Measurements from ENCODE around the gene BPIFB1. TPM values are rescaled to one million over a fixed set of nuclear protein-coding genes. Genes with fewer than 3 reads are reported as not detected.

Gene BPIFB1
- total RNA-seq, 4 donors from 2014 or later, result not detected

- no peak for DNase-seq (ENCODE audit: extremely low spot score)
- Histone ChIP-seq H3K4me3 (no peak overlapping the region), H3K9me3 (no peaks in the 10 kb centered on the region), H3K36me3 (peaks cover 0 to 34% (median 28%) of the 10 kb centered on the region in 4 donors), H3K27me3 (no peaks in the 10 kb centered on the region), H3K4me1 (no peaks in the 10 kb centered on the region), H3K27ac (replicated peaks in 1 of 4) (no peak overlapping the region)
- 96% methylated on average over 7 of the region's 8 CpGs for WGBS
- intact Hi-C loops (cut with DNase I), result no loop called here
- TF ChIP-seq CTCF (IDR thresholded peaks at IDR 0.05), result no peak
- TF ChIP-seq POLR2AphosphoS5 (IDR thresholded peaks at IDR 0.05), result no peak
- no peak for TF ChIP-seq POLR2A (IDR thresholded peaks at IDR 0.05; ENCODE audit: low read depth)
- TF ChIP-seq EP300 (IDR thresholded peaks at IDR 0.05), result no peak
Observed at GRCh38 chr20:33349493-33349892, 66.5 kb downstream of the BPIFB1 start.

- no peak for DNase-seq (ENCODE audit: extremely low spot score)
- no peak overlapping the region for H3K4me3 ChIP-seq
- intact Hi-C loops (cut with DNase I), result no loop called here
- no peak for TF ChIP-seq POLR2A (IDR thresholded peaks at IDR 0.05; ENCODE audit: low read depth)
- TF ChIP-seq POLR2AphosphoS5 (IDR thresholded peaks at IDR 0.05), result no peak
- no peak for TF ChIP-seq CTCF (IDR thresholded peaks at IDR 0.05)
- no peak for TF ChIP-seq EP300 (IDR thresholded peaks at IDR 0.05)
- WGBS, result 90% methylated on average over 3 of the region's 3 CpGs
- H3K27me3 ChIP-seq, result no peaks in the 10 kb centered on the region
- no peaks in the 10 kb centered on the region for H3K9me3 ChIP-seq
- H3K27ac ChIP-seq (replicated peaks in 1 of 4), result no peak overlapping the region
- peaks cover 0 to 56% (median 43%) of the 10 kb centered on the region in 4 donors for H3K36me3 ChIP-seq
- no peaks in the 10 kb centered on the region for H3K4me1 ChIP-seq
Observed at GRCh38 chr20:33351696-33352095, 68.7 kb downstream of the BPIFB1 start.

GRCh38 chr20:33352258-33353012 lies 69.4 kb downstream of the BPIFB1 start:
- intact Hi-C loops (cut with DNase I), result no loop called here
- H3K27ac ChIP-seq (replicated peaks in 1 of 4), result no peak overlapping the region
- no peak for TF ChIP-seq POLR2AphosphoS5 (IDR thresholded peaks at IDR 0.05)
- no peaks in the 10 kb centered on the region for H3K4me1 ChIP-seq
- H3K36me3 ChIP-seq, result peaks cover 0 to 62% (median 47%) of the 10 kb centered on the region in 4 donors
- no peaks in the 10 kb centered on the region for H3K9me3 ChIP-seq
- DNase-seq (ENCODE audit: extremely low spot score), result no peak
- 83% methylated on average over 16 of the region's 16 CpGs for WGBS
- H3K4me3 ChIP-seq, result no peak overlapping the region
- H3K27me3 ChIP-seq, result no peaks in the 10 kb centered on the region

- Histone ChIP-seq H3K9me3 (no peaks in the 10 kb centered on the region), H3K27me3 (no peaks in the 10 kb centered on the region), H3K4me1 (no peaks in the 10 kb centered on the region), H3K4me3 (no peak overlapping the region), H3K27ac (replicated peaks in 1 of 4) (no peak overlapping the region), H3K36me3 (peaks cover under 1 to 68% (median 50%) of the 10 kb centered on the region in 4 donors)
- no peak for DNase-seq (ENCODE audit: extremely low spot score)
- intact Hi-C loops (cut with DNase I), result no loop called here
- TF ChIP-seq POLR2AphosphoS5 (IDR thresholded peaks at IDR 0.05) (no peak), CTCF (IDR thresholded peaks at IDR 0.05) (no peak), POLR2A (IDR thresholded peaks at IDR 0.05; ENCODE audit: low read depth) (no peak), EP300 (IDR thresholded peaks at IDR 0.05) (no peak)
- 94% methylated on average over 4 of the region's 4 CpGs for WGBS
Observed at GRCh38 chr20:33353013-33353402, 70.0 kb downstream of the BPIFB1 start.

Other genes starting within 250 kb of the BPIFB1 start
- not detected for gene BPIFB3, start 229.3 kb upstream of the BPIFB1 start, total RNA-seq
- gene BPIFB4, start 203.6 kb upstream of the BPIFB1 start, total RNA-seq, result not detected
- gene BPIFA2, start 115.1 kb upstream of the BPIFB1 start, total RNA-seq, result 1 to 10 TPM in 1 of 4 donors, under 1 TPM in 2, not detected in 1; 0.33 to 1.7 (median 0.58) TPM
- not detected for gene BPIFA3, start 65.9 kb upstream of the BPIFB1 start, total RNA-seq
- gene BPIFA1, start 47.2 kb upstream of the BPIFB1 start, total RNA-seq, result not detected
- 10 to 100 TPM; 11.3 to 19.5 (median 16.9) TPM for gene CDK5RAP1, start 118.3 kb downstream of the BPIFB1 start, total RNA-seq
- gene SNTA1, start 160.5 kb downstream of the BPIFB1 start, total RNA-seq, result 10 to 100 TPM; 24.1 to 51.6 (median 42.3) TPM
- 10 to 100 TPM; 11.3 to 17.7 (median 14.6) TPM for gene CBFA2T2, start 206.9 kb downstream of the BPIFB1 start, total RNA-seq

All from esophagus muscularis mucosa (tissue), 4 donors.